Measurements from ENCODE around the gene ADARB2.

ADARB2 gene

GRCh38 chr10:1591742-1592141 lies 145.6 kb downstream of the ADARB2 start:
- H3K36me3 ChIP-seq (ENCODE audit: insufficient read depth), result no peaks in the 10 kb centered on the region
- no peak overlapping the region for H3K9ac ChIP-seq
- no peak overlapping the region for H3K4me2 ChIP-seq
- H3K79me2 ChIP-seq (ENCODE audit: insufficient read depth, low read depth), result no peaks in the 10 kb centered on the region
- no peak overlapping the region for H3K4me3 ChIP-seq (IDR thresholded peaks at IDR 0.05; ENCODE audit: insufficient read depth, low read depth, low read length)
- no peak overlapping the region for H3K27ac ChIP-seq
- H3K27me3 ChIP-seq (ENCODE audit: insufficient read depth, low read depth), result no peaks in the 10 kb centered on the region
- H3K4me1 ChIP-seq (ENCODE audit: low read depth, poor library complexity, severe bottlenecking), result no peaks in the 10 kb centered on the region
- no peak for TF ChIP-seq CTCF (conservative IDR thresholded peaks at IDR 0.05; ENCODE audit: low read depth, low read length)
- H4K20me1 ChIP-seq (ENCODE audit: insufficient read depth), result no peaks in the 10 kb centered on the region
- H2AFZ ChIP-seq (ENCODE audit: low read depth), result no peak overlapping the region

GRCh38 chr10:1591045-1591444 lies 146.3 kb downstream of the ADARB2 start:
- TF ChIP-seq CTCF (conservative IDR thresholded peaks at IDR 0.05; ENCODE audit: low read depth, low read length), result no peak
- H3K9ac ChIP-seq, result no peak overlapping the region
- H3K79me2 ChIP-seq (ENCODE audit: insufficient read depth, low read depth), result no peaks in the 10 kb centered on the region
- no peak overlapping the region for H3K4me3 ChIP-seq (IDR thresholded peaks at IDR 0.05; ENCODE audit: insufficient read depth, low read depth, low read length)
- H3K36me3 ChIP-seq (ENCODE audit: insufficient read depth), result no peaks in the 10 kb centered on the region
- H3K4me2 ChIP-seq, result no peak overlapping the region
- no peaks in the 10 kb centered on the region for H3K4me1 ChIP-seq (ENCODE audit: low read depth, poor library complexity, severe bottlenecking)
- H2AFZ ChIP-seq (ENCODE audit: low read depth), result no peak overlapping the region
- no peaks in the 10 kb centered on the region for H4K20me1 ChIP-seq (ENCODE audit: insufficient read depth)
- no peak overlapping the region for H3K27ac ChIP-seq
- H3K27me3 ChIP-seq (ENCODE audit: insufficient read depth, low read depth), result no peaks in the 10 kb centered on the region

- Histone ChIP-seq H3K4me3 (IDR thresholded peaks at IDR 0.05; ENCODE audit: insufficient read depth, low read depth, low read length) (no peak overlapping the region), H3K9ac (no peak overlapping the region), H3K27ac (no peak overlapping the region), H3K36me3 (ENCODE audit: insufficient read depth) (no peaks in the 10 kb centered on the region), H4K20me1 (ENCODE audit: insufficient read depth) (no peaks in the 10 kb centered on the region), H2AFZ (ENCODE audit: low read depth) (no peak overlapping the region), H3K27me3 (ENCODE audit: insufficient read depth, low read depth) (no peaks in the 10 kb centered on the region), H3K79me2 (ENCODE audit: insufficient read depth, low read depth) (no peaks in the 10 kb centered on the region), H3K4me2 (no peak overlapping the region), H3K4me1 (ENCODE audit: low read depth, poor library complexity, severe bottlenecking) (no peaks in the 10 kb centered on the region)
- no peak for TF ChIP-seq CTCF (conservative IDR thresholded peaks at IDR 0.05; ENCODE audit: low read depth, low read length)
Observed at GRCh38 chr10:1589257-1589656, 148.1 kb downstream of the ADARB2 start.

GRCh38 chr10:1582739-1583138 lies 154.6 kb downstream of the ADARB2 start:
- Histone ChIP-seq H3K4me1 (ENCODE audit: low read depth, poor library complexity, severe bottlenecking) (no peaks in the 10 kb centered on the region), H3K4me3 (IDR thresholded peaks at IDR 0.05; ENCODE audit: insufficient read depth, low read depth, low read length) (no peak overlapping the region), H3K27me3 (ENCODE audit: insufficient read depth, low read depth) (no peaks in the 10 kb centered on the region), H3K27ac (no peak overlapping the region), H3K79me2 (ENCODE audit: insufficient read depth, low read depth) (no peaks in the 10 kb centered on the region), H3K4me2 (no peak overlapping the region), H2AFZ (ENCODE audit: low read depth) (no peak overlapping the region), H3K36me3 (ENCODE audit: insufficient read depth) (no peaks in the 10 kb centered on the region), H4K20me1 (ENCODE audit: insufficient read depth) (no peaks in the 10 kb centered on the region), H3K9ac (no peak overlapping the region)
- TF ChIP-seq CTCF (conservative IDR thresholded peaks at IDR 0.05; ENCODE audit: low read depth, low read length), result no peak

- no peaks in the 10 kb centered on the region for H3K27me3 ChIP-seq (ENCODE audit: insufficient read depth, low read depth)
- H2AFZ ChIP-seq (ENCODE audit: low read depth), result no peak overlapping the region
- no peaks in the 10 kb centered on the region for H3K79me2 ChIP-seq (ENCODE audit: insufficient read depth, low read depth)
- no peak overlapping the region for H3K4me3 ChIP-seq (IDR thresholded peaks at IDR 0.05; ENCODE audit: insufficient read depth, low read depth, low read length)
- H3K4me1 ChIP-seq (ENCODE audit: low read depth, poor library complexity, severe bottlenecking), result no peaks in the 10 kb centered on the region
- H4K20me1 ChIP-seq (ENCODE audit: insufficient read depth), result no peaks in the 10 kb centered on the region
- H3K36me3 ChIP-seq (ENCODE audit: insufficient read depth), result no peaks in the 10 kb centered on the region
- no peak overlapping the region for H3K4me2 ChIP-seq
- TF ChIP-seq CTCF (conservative IDR thresholded peaks at IDR 0.05; ENCODE audit: low read depth, low read length), result no peak
- no peak overlapping the region for H3K27ac ChIP-seq
- no peak overlapping the region for H3K9ac ChIP-seq
Observed at GRCh38 chr10:1581189-1581588, 156.1 kb downstream of the ADARB2 start.
